Measurements from ENCODE around the gene SPAG5. TPM values are rescaled to one million over a fixed set of nuclear protein-coding genes. Genes with fewer than 3 reads are reported as not detected.

The SPAG5 gene
- total and polyA plus RNA-seq, 9 of the 15 experiments (the other 6 are each of a cell fraction or from before 2014, with no cell fraction given), result 94.4 to 286 (median 151) TPM

DNA sequence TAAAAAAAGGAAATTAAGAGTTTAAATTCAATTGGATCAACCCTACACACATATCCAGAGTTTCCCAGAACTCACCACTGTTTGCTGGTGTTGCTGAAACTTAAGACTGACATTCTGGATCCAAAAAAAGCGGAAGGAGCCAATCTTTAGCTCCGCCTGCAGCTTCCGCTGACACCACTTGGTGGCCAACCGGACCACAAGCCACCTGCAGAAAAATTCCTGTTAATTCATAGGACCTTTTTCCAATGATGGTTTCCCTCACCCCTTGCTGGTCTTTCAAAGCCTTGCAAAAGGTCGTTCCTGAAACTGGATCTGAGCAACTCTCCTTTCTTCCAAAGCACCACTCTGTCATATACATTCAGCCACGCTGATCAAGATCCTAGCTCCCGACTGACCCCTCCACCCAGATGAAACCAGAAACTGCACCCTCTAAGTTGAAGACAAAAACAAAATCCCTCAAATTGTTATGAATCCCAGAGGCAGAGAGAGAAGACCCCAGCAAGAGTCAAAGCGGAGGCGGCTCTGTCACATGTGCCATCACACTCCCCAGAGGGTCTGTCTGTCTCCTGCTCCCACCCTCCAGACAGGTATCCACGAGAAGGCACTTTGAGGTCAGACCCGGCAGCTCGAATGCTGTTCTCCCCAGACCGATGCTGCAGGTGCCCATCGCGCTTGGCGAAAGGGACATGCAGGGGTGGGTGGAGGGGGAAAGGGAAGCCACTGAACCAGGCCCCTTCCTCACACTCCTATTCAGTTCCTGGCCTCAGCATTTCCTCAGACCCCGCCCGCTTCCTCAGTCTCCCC, 45.4 kb upstream of the SPAG5 start (continued):
- TF ChIP-seq JUND (IDR thresholded peaks at IDR 0.05; ENCODE audit: borderline replicate concordance, low read depth, low read length), result peak; percentile 57; the same call in 1 of the 2 replicates
- 0 out of 3 replicates have a peak, but pooled peaks have one; percentile 14 for TF ChIP-seq JUND (tag; IDR thresholded peaks at IDR 0.05; ENCODE audit: borderline replicate concordance, low read depth, low read length)
- peak; percentile 64 to 69 for TF ChIP-seq MNT (conservative IDR thresholded peaks at IDR 0.05)
- no peak for TF ChIP-seq CBX2 (IDR thresholded peaks at IDR 0.05; ENCODE audit: insufficient read depth, low read length, poor library complexity, severe bottlenecking)
- no peak for TF ChIP-seq RUNX1 (IDR thresholded peaks at IDR 0.05; ENCODE audit: low read depth)
- TF ChIP-seq, protein P1, sequence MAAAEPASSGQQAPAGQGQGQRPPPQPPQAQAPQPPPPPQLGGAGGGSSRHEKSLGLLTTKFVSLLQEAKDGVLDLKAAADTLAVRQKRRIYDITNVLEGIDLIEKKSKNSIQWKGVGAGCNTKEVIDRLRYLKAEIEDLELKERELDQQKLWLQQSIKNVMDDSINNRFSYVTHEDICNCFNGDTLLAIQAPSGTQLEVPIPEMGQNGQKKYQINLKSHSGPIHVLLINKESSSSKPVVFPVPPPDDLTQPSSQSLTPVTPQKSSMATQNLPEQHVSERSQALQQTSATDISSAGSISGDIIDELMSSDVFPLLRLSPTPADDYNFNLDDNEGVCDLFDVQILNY (CRISPR knock-in tag; IDR thresholded peaks at IDR 0.05), result no peak
- no peak for TF ChIP-seq PTBP1 (IDR thresholded peaks at IDR 0.05; ENCODE audit: low read depth, low read length)
- no peak for TF ChIP-seq NFE2 (IDR thresholded peaks at IDR 0.05; ENCODE audit: low read depth)
- TF ChIP-seq UBTF (IDR thresholded peaks at IDR 0.05; ENCODE audit: borderline replicate concordance in 1 of 2, low read depth in 2 of 2, low read length in 2 of 2), result no peak
- TF ChIP-seq ESRRB (CRISPR knock-in tag; IDR thresholded peaks at IDR 0.05; ENCODE audit: borderline replicate concordance), result no peak
- no peak for TF ChIP-seq SFPQ (IDR thresholded peaks at IDR 0.05; ENCODE audit: low read depth, low read length)
- no peak for TF ChIP-seq JUNB (CRISPR knock-in tag; conservative IDR thresholded peaks at IDR 0.05)
- no peak for TF ChIP-seq HMG20B (CRISPR knock-in tag; IDR thresholded peaks at IDR 0.05)
- no peak for TF ChIP-seq ZNF561 (CRISPR knock-in tag; conservative IDR thresholded peaks at IDR 0.05)
- no peak for TF ChIP-seq ZNF79 (CRISPR knock-in tag; IDR thresholded peaks at IDR 0.05; ENCODE audit: low read depth)
- TF ChIP-seq CSDE1 (IDR thresholded peaks at IDR 0.05), result no peak

Measured in K562 (cell line).